ENCODE results near the gene KLHL18.
"Not testable (repeated sequence)": the region's sequence is repeated elsewhere in the genome, so short reads cannot be mapped to it uniquely, and the experiment has no call there.

Gene KLHL18

GRCh38 chr3:47315069-47315647, 32.4 kb downstream of the KLHL18 start:
- DNase-seq, result peak; percentile 78

GRCh38 chr3:47316151-47316550, 33.4 kb downstream of the KLHL18 start:
- DNase-seq, result not testable (repeated sequence)

GRCh38 chr3:47318916-47319315, 36.2 kb downstream of the KLHL18 start:
- no peak for DNase-seq

- DNase-seq, result peak; percentile 44
These were observed 37.2 kb downstream of the KLHL18 start for GRCh38 chr3:47319956-47320355.

GRCh38 chr3:47323431-47324277, 40.9 kb downstream of the KLHL18 start:
- DNase-seq, result peak; percentile 40

- DNase-seq, result peak; percentile 91
These were observed 41.6 kb downstream of the KLHL18 start for GRCh38 chr3:47324278-47324865.

GRCh38 chr3:47333907-47334306, 51.2 kb downstream of the KLHL18 start:
- DNase-seq, result no peak

- no peak for DNase-seq
These were observed 54.9 kb downstream of the KLHL18 start for GRCh38 chr3:47337656-47338055.

GRCh38 chr3:47339951-47340350, 57.2 kb downstream of the KLHL18 start:
- DNase-seq, result no peak

GRCh38 chr3:47340866-47341265, 58.1 kb downstream of the KLHL18 start:
- DNase-seq, result no peak

GRCh38 chr3:47342151-47342550, 59.4 kb downstream of the KLHL18 start:
- DNase-seq, result no peak

- no peak for DNase-seq
These were observed 60.1 kb downstream of the KLHL18 start for GRCh38 chr3:47342812-47343211.

- DNase-seq, result no peak
These were observed 60.8 kb downstream of the KLHL18 start for GRCh38 chr3:47343471-47343971.

GRCh38 chr3:47344971-47345370, 62.2 kb downstream of the KLHL18 start:
- DNase-seq, result no peak

- peak; percentile 63 for DNase-seq
These were observed 64.6 kb downstream of the KLHL18 start for GRCh38 chr3:47347217-47347801.

GRCh38 chr3:47348411-47349154, 65.8 kb downstream of the KLHL18 start:
- DNase-seq, result no peak

- DNase-seq, result no peak
These were observed 72.3 kb downstream of the KLHL18 start for GRCh38 chr3:47355010-47355409.

GRCh38 chr3:47356201-47356600, 73.5 kb downstream of the KLHL18 start:
- DNase-seq, result no peak

GRCh38 chr3:47359323-47359722, 76.6 kb downstream of the KLHL18 start:
- DNase-seq, result no peak

- DNase-seq, result not testable (repeated sequence)
These were observed 77.4 kb downstream of the KLHL18 start for GRCh38 chr3:47360110-47360517.

- DNase-seq, result no peak
These were observed 80.0 kb downstream of the KLHL18 start for GRCh38 chr3:47362701-47363100.
